Stimulated activated effector memory CD8-positive, alpha-beta T cell treated with anti-CD3 and anti-CD28 coated beads, Interleukin-12 subunit alpha, Interleukin-12 subunit beta, amount 100 ng/mL, for 72 hours (primary cell): ENCODE measurements around the gene CREB3L2.

Source experiments
- ATAC-seq: fragments of 150-1000 bp; cut with Tn5 transposase; 2 replicates; pipeline ENCODE4 v1.10.0; 2021
- DNase-seq, 2 donors: peaks; one replicate each; pipeline ENCODE4 v3.0.0; 2021 to 2022; ENCODE audit warnings: low spot score in 2 of 2
- H3K27ac Mint-ChIP-seq: one replicate; pipeline ENCODE4 v1.8.0; 2022; ENCODE audit warnings: mild to moderate bottlenecking, mixed read lengths
- H3K36me3 Mint-ChIP-seq: one replicate; pipeline ENCODE4 v1.8.0; 2022; ENCODE audit warnings: mild to moderate bottlenecking, mixed read lengths
- H3K4me1 Mint-ChIP-seq: one replicate; pipeline ENCODE4 v1.8.0; 2022; ENCODE audit warnings: mixed read lengths
- H3K4me3 Mint-ChIP-seq: one replicate; pipeline ENCODE4 v1.8.0; 2022; ENCODE audit warnings: mild to moderate bottlenecking, mixed read lengths
- H3K9me3 Mint-ChIP-seq: one replicate; pipeline ENCODE4 v1.8.0; 2022; ENCODE audit warnings: mixed read lengths

Gene CREB3L2

DNA sequence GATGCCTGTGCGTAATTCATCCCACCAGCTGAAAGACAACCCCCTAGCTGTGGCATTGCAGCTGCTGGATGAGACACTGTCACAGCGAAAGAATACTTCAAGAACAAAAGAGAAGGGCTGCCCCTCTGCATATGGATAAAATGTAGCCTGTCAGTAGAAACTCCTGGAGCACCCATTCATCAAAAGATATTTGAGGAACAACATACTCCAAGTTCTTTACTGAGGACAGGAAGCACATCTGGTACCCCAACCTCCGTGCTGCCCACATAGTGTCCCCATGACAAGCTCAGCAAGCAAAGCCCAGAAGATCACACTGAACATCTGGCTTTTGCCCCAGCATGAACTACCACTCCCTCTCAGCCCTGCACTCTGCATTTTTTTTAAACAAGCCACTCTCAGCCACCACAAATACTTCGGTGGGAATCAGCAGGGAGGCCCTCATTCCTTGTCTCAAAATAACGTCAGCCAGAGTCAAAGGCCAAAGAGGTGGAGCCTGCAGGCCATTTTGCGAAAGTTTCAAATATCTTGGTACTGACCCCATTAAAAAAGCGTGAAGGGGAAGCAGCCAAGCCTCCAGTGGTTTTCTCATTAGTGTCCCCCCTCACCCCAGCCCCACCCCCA lies 1.7 kb downstream of the CREB3L2 start:
- ATAC-seq (no peak), DNase-seq (no peak)
- H3K4me3 Mint-ChIP-seq: peak overlapping the region; percentile 95
- peaks cover 47% of the 10 kb centered on the region for H3K4me1 Mint-ChIP-seq
- no peaks in the 10 kb centered on the region for H3K9me3 Mint-ChIP-seq
- H3K36me3 Mint-ChIP-seq: peaks cover 8% of the 10 kb centered on the region
- H3K27ac Mint-ChIP-seq: peak overlapping the region; percentile 98

GRCh38 chr7:137999496-138000080 lies 2.3 kb downstream of the CREB3L2 start:
- ATAC-seq (no peak), DNase-seq (no peak)
- peaks cover 47% of the 10 kb centered on the region for H3K4me1 Mint-ChIP-seq
- H3K9me3 Mint-ChIP-seq: no peaks in the 10 kb centered on the region
- peaks cover 8% of the 10 kb centered on the region for H3K36me3 Mint-ChIP-seq
- H3K4me3 Mint-ChIP-seq: peak overlapping the region; percentile 95
- peak overlapping the region; percentile 98 for H3K27ac Mint-ChIP-seq

GRCh38 chr7:137998250-137998649 lies 3.6 kb downstream of the CREB3L2 start:
- Mint-ChIP-seq H3K27ac (no peak overlapping the region), H3K4me3 (peak overlapping the region; percentile 95), H3K9me3 (no peaks in the 10 kb centered on the region), H3K36me3 (peaks cover 8% of the 10 kb centered on the region), H3K4me1 (peaks cover 57% of the 10 kb centered on the region)
- ATAC-seq (no peak), DNase-seq (no peak)

DNA sequence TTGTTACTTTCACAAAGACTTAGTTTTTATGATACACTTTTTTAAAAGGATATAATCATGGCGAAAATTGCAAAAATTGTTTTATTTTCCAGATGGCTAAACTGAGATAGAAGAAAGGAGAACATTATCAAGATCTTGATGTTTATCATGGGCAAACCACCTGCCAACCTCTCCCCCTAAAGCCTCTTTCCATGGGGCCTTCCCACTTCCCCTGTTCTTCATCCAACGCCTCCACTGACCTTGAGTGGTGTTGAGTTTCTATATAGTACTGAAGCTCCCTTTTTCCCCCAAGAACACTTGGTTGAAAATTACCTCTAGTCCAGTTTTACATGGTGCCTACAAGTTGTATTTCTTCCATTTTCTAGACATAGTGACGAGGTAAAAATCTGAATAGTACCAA lies 5.0 kb downstream of the CREB3L2 start:
- H3K27ac Mint-ChIP-seq: peak overlapping the region; percentile 44

DNA sequence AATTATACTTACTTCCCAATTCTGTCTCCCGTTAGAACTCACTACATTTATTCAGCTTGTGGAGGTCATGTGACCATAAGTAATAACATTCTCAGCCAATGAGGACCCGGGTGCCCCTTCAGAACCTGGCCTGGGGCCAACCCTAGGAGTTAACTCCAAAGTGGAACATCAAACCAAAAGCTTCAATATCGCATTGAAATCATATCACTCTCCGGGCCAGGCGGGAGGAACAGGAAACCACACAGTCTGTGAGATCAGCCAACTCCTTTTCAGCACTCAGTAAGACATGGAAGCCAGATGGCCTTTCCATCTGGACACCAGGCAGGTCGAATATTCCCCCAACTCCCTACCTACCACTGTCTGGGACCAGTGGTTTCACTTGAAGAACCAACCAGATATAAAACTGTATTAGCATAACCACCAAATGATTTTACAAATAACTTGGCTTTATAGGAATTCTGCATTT lies 5.5 kb downstream of the CREB3L2 start:
- Mint-ChIP-seq H3K4me1 (peaks cover 63% of the 10 kb centered on the region), H3K9me3 (no peaks in the 10 kb centered on the region), H3K36me3 (no peaks in the 10 kb centered on the region), H3K27ac (peak overlapping the region; percentile 44), H3K4me3 (peak overlapping the region; percentile 31)
- DNase-seq: no peak
- no peak for ATAC-seq

More for the DNA sequence above, 5.0 kb downstream of the CREB3L2 start:
- ATAC-seq (no peak), DNase-seq (no peak)
- Mint-ChIP-seq H3K4me1 (peaks cover 62% of the 10 kb centered on the region), H3K9me3 (no peaks in the 10 kb centered on the region), H3K4me3 (peak overlapping the region; percentile 31), H3K36me3 (peaks cover 3% of the 10 kb centered on the region)

DNA sequence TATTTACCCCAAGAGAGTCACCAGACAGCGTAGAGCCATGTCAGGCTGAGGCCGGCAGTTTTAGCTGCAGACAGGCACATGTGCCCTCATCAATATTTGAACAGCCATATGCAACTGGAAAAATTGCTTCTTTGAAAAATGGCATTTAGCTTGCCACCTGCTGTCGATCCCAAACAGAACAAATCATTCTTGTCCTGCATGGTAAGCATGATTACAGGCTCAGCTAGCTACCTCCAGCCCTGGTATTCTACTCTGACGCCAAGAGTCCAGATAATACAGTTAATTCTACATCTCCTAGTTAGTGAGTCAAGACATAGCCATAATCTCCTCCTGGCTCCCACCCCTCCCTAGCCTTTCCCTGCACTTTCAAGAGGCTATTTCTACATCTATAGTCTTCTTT lies 7.7 kb downstream of the CREB3L2 start:
- no peaks in the 10 kb centered on the region for H3K9me3 Mint-ChIP-seq
- H3K27ac Mint-ChIP-seq: peak overlapping the region; percentile 21
- ATAC-seq (no peak), DNase-seq (no peak)
- H3K36me3 Mint-ChIP-seq: no peaks in the 10 kb centered on the region
- no peak overlapping the region for H3K4me3 Mint-ChIP-seq
- H3K4me1 Mint-ChIP-seq: peaks cover 48% of the 10 kb centered on the region

DNA sequence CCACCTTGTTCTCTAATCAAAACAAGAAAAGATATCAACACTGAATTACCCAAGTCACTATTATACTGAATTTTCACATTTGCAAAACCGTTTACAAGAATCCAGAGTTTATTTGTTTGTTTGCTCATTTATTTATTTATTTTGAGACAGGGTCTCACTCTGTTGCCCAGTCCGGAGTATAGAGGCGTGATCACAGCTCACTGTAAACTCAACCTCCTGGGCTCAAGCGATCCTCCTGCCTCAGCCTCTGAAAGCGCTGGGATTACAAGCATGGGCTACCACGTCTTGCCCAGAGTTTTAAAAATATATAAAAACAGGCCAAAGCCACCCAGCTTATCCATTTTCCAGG lies 8.5 kb downstream of the CREB3L2 start:
- no peak for ATAC-seq
- Mint-ChIP-seq H3K27ac (peak overlapping the region; percentile 21), H3K9me3 (no peaks in the 10 kb centered on the region)

DNA sequence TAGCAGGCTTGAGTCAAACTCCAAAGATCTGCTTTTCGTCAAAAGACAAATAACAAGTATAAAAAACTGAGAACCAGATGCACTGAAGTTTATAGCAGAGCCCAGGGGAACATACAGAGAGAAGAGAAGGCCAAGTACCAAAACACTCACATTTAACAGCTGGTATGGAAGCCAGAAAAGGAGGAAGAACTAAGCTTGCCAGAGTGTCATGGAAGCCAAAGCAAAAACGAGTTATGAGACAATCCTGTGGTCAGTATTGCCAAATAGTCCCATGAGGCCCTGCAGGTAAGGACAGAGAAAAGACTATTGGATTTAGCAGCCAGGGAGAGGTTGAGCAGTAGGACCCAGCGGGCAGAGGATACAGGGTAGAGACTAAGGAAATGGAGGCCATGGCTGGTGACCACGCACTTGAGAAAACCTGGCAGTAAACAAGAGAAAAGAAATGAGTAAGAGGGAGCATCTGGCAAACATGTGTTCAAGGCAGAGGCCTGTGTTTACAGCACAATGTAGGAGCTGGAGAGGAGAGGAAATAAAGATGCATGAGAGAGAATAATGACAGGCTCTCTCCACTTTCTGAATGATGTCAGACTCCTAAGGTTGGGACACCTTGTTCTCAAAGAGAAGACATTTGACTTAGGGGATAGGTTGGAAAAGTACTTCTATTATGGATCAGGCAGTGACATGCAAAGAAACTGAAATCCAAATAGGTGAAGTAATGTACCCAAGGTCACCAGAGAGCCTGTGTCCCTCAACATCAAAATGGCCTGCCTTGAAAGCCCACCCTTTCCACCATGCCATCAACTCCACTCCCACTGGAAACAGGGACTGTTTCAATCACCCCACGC lies 9.1 kb downstream of the CREB3L2 start:
- Mint-ChIP-seq H3K4me1 (peaks cover 40% of the 10 kb centered on the region), H3K36me3 (no peaks in the 10 kb centered on the region), H3K9me3 (no peaks in the 10 kb centered on the region), H3K4me3 (peak overlapping the region; percentile 15), H3K27ac (peak overlapping the region; percentile 21)
- no peak for DNase-seq
- ATAC-seq: peak; percentile 92

More for the DNA sequence above, 8.5 kb downstream of the CREB3L2 start:
- no peak for DNase-seq
- peaks cover 40% of the 10 kb centered on the region for H3K4me1 Mint-ChIP-seq
- no peaks in the 10 kb centered on the region for H3K36me3 Mint-ChIP-seq
- H3K4me3 Mint-ChIP-seq: peak overlapping the region; percentile 15

DNA sequence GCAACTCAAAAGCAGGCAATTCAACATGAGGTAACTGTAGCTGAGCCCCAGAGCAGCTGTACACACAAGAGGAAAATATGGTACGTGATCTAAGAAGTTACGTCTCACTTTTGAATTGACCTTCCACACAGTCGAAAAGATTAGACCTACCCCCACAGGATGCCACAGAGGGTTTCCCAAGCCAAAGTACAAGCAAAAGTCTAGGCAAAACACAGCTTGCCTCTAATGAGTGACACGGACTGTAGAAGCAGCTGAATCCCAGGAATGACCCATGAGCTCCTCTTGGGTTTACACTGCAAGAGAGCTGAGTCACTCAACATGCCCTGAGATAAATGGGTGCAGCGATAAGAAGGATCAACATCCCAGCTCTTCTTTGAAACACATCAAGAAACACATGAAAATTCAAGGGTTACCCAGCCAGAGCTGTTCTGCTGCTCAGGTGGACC lies 9.8 kb downstream of the CREB3L2 start:
- ATAC-seq: no peak
- DNase-seq: no peak
- H3K9me3 Mint-ChIP-seq: no peaks in the 10 kb centered on the region
- H3K27ac Mint-ChIP-seq: peak overlapping the region; percentile 21
- H3K4me1 Mint-ChIP-seq: peaks cover 37% of the 10 kb centered on the region
- H3K36me3 Mint-ChIP-seq: no peaks in the 10 kb centered on the region
- peak overlapping the region; percentile 15 for H3K4me3 Mint-ChIP-seq

GRCh38 chr7:137990251-137990941 lies 11.5 kb downstream of the CREB3L2 start:
- H3K36me3 Mint-ChIP-seq: no peaks in the 10 kb centered on the region
- ATAC-seq (no peak), DNase-seq (no peak)
- H3K4me1 Mint-ChIP-seq: peaks cover 25% of the 10 kb centered on the region
- no peak overlapping the region for H3K4me3 Mint-ChIP-seq
- H3K27ac Mint-ChIP-seq: no peak overlapping the region
- H3K9me3 Mint-ChIP-seq: no peaks in the 10 kb centered on the region

- ATAC-seq (no peak), DNase-seq (no peak)
- Mint-ChIP-seq H3K4me1 (peaks cover 25% of the 10 kb centered on the region), H3K4me3 (no peak overlapping the region), H3K27ac (no peak overlapping the region), H3K36me3 (no peaks in the 10 kb centered on the region), H3K9me3 (no peaks in the 10 kb centered on the region)
Measured at GRCh38 chr7:137989590-137989989, 12.3 kb downstream of the CREB3L2 start.

DNA sequence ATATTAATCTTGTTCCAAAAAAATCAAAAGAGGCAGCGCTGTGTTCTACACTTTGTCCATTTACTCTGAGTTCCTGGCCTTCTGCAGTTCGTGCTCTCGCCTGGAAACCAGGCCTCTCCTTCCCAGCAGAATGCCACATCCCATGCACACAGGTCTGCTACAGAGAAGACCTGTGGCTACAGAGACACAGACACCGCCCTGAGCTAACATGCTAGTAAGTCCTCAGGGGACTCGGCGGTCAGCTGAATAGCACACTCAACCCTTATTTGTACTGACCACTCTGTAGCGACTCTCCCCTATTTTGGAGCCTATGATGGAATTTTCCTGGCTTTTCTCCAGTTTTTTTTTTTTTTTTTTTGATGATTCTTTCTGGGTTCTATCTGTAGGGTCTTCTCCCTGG lies 12.8 kb downstream of the CREB3L2 start:
- Mint-ChIP-seq H3K36me3 (no peaks in the 10 kb centered on the region), H3K4me3 (no peak overlapping the region)
- no peak for ATAC-seq

GRCh38 chr7:137987968-137988367 lies 13.9 kb downstream of the CREB3L2 start:
- ATAC-seq: peak; percentile 60
- H3K27ac Mint-ChIP-seq: no peak overlapping the region
- no peak overlapping the region for H3K4me3 Mint-ChIP-seq

More for the DNA sequence above, 12.8 kb downstream of the CREB3L2 start:
- H3K27ac Mint-ChIP-seq: no peak overlapping the region
- no peaks in the 10 kb centered on the region for H3K9me3 Mint-ChIP-seq
- peaks cover 23% of the 10 kb centered on the region for H3K4me1 Mint-ChIP-seq
- DNase-seq: no peak

GRCh38 chr7:137987563-137987962 lies 14.3 kb downstream of the CREB3L2 start:
- ATAC-seq: no peak
- Mint-ChIP-seq H3K9me3 (peaks cover 2% of the 10 kb centered on the region), H3K27ac (no peak overlapping the region), H3K36me3 (no peaks in the 10 kb centered on the region), H3K4me3 (no peak overlapping the region), H3K4me1 (peaks cover 11% of the 10 kb centered on the region)
- no peak for DNase-seq

More at GRCh38 chr7:137987968-137988367, 13.9 kb downstream of the CREB3L2 start:
- no peaks in the 10 kb centered on the region for H3K36me3 Mint-ChIP-seq
- no peak for DNase-seq
- no peaks in the 10 kb centered on the region for H3K9me3 Mint-ChIP-seq
- peaks cover 11% of the 10 kb centered on the region for H3K4me1 Mint-ChIP-seq

- no peaks in the 10 kb centered on the region for H3K36me3 Mint-ChIP-seq
- peaks cover 9% of the 10 kb centered on the region for H3K4me1 Mint-ChIP-seq
- H3K4me3 Mint-ChIP-seq: no peak overlapping the region
- H3K9me3 Mint-ChIP-seq: peaks cover 4% of the 10 kb centered on the region
- no peak for DNase-seq
- no peak overlapping the region for H3K27ac Mint-ChIP-seq
- ATAC-seq: no peak
Measured at GRCh38 chr7:137987018-137987349, 14.9 kb downstream of the CREB3L2 start.
